GM19397 (cell line): ENCODE data around the gene GCK.

Experiments
- ATAC-seq: cut with Tn5 transposase; IDR thresholded peaks from one replicate; pipeline ENCODE4 v1.9.1; 2021; ENCODE audit warnings: mild to moderate bottlenecking, moderate library complexity; ENCODE audit not compliant: unreplicated experiment

Gene GCK

GRCh38 chr7:44158096-44158872 is 31.0 kb downstream of the GCK start:
- ATAC-seq, result no peak

- ATAC-seq, result no peak
These were observed 31.8 kb downstream of the GCK start for GRCh38 chr7:44157116-44158080.

- no peak for ATAC-seq
These were observed 32.7 kb downstream of the GCK start for GRCh38 chr7:44156453-44157010.

DNA sequence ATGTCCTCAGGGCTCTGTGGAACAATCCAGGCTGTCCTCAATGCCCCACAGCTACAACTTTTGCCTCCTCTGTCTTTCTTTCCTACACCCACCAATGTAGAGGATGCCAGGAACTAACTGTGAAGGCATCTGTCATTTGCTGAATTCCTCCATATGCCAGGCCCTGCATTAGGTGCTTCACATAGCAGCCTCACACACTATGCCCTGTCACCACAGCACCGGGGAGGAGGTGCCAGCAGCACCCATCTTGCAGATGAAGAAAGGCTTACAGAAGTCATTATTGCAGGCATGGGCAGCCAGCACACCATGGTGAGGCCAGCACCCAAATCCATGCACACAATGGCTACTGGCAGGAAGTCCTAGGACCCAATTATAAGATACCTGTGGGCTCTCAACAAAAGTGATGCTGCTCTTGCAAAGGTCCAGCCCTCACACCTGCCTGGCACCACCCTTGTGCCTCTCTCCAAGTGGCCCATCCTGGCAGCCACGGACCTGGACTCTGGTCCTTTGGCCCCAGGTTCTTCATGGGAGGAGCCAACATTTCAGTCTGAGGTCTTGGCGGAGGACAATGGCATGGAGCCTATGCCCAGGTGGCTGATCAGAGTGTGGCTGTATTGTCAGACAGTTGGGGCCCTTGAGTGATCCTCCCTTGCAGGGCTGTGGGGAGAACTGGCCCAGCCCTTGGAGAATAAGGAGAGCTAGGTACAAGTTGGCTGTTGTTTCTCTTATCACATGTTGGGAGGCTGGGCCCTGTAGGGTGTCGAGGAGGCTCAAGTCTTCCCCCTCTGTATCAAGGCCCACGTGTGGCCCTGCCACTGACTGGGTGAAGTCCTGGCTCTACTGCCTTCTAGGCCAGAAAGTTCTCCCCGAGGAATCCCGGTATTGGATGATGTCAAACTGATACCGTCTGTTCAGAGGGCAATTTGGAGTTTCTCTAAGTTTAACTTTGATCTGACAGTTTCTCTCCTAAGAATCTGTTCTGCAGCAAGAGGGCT is 33.8 kb downstream of the GCK start:
- ATAC-seq, result no peak

GRCh38 chr7:44154703-44155102 is 34.5 kb downstream of the GCK start:
- no peak for ATAC-seq

DNA sequence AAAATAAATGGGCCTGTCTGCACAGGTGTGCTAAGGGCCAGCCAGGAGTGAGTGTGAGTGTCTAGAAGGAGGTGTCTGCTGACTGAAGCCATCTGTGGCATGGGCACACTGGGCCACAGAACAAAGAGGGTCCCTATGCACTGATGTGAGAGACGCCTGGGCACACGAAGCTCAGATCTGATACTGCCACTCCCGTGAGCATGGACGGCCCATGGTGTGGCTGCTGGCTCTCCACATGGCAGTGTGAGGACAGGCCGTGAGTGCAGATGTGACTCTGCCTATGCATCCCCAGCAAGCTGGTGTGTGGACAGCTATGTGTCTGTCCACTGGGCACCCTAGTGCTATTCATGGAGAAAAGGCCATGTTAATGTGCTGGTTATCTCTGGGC is 35.3 kb downstream of the GCK start:
- ATAC-seq, result no peak

DNA sequence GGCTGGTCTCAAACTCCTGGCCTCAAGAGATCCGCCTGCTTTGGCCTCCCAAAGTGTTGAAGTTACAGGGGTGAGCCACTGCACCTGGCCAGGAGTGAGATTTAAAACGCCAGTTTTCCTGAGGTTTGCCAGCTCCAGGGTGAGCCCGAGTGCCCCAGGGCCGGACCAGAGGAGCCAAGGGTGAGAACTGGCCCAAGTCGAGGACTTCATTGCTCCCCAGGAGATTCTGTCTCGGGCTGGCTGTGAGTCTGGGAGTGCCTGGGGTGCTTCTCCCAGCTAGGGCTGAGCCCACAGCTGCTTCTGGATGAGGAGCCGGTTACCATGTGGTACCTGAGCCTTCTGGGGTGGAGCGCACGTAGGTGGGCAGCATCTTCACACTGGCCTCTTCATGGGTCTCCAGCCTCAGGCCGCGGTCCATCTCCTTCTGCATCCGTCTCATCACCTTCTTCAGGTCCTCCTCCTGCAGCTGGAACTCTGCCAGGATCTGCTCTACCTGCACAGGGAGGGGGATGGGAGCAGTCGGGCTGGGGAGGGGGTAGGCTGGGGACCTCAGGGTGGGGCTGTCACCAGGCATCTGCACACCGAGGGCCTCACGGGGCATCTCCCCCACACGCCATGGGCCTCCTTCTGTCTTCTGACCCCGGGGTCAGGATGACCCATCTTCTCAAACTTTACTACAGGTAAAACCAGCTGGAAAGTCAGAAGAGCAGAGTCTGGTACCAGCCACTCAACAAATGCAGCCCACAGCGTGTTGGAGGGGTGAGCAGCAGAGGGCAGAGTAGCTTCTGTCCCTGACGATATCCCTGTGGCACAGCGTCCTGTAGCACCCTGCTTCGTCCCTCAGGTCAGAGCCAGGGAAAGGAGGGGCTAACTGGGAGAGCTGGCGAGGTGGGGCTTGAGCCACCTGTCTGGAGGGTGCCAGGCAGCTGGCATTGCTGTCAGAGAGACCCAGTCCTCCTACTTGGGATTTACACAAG is 36.0 kb downstream of the GCK start:
- no peak for ATAC-seq

- ATAC-seq, result no peak
These were observed 37.3 kb downstream of the GCK start for GRCh38 chr7:44151956-44152355.

DNA sequence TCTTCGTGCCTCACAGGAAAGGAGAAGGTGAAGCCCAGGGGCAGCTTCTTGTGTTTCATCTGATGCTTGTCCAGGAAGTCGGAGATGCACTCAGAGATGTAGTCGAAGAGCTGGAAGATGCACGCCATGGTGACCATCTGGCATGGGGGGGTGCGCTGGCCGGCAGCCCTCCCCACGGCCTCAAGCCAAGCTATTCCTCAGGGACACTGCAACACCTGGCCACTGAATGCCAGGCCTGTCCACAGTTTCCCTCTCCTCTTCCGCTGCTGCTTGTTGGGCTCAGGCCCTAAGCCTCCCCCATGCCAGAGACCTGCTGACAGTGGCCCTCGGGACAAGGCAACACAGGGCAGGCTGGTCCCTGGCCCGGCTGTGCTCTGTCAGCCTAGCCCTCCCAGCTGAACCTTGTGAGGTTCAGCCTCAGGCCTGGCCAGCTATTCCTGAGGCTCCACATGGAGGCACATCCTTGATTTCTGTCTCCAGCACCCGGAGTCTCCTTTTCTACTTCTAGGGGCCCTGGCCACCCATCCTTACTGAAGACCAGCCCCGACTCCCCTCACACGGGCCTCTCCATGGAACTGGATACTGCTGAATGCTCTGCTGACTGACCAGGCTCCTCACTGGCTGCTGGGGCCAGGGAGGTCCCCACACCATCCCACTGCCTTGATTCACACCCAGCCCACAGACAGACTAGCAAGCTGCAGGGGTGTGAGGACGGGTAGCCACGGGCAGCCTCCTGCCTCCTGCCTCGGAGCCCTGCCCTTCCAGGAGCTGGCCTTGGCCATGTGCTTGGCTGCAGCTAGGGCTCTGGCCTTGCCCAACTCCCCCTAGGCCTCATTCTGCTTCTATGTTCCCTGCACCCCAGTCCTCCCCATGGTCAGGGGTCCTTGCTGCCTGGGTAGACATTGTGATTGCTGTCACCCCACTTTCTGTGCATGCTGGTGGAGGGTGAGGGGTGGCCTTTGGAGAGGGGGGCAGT is 38.0 kb downstream of the GCK start:
- no peak for ATAC-seq

DNA sequence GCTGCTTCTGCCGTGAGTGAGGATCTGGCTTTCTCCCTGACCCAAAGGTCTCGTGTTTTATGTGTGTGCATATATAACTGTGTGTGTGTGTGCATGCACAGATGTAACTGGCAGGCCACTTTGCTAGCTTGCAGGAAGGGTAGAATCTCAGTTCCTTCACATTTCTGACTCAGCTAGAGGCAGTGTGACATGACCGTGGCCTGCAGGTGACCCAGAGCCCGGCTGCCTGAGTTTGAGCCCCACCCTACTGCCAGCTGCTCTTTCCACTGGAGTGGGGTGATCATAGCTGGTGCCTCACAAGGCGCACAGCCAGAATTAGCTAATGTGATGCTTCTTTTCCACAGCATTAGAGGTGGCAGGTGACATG is 38.8 kb downstream of the GCK start:
- ATAC-seq, result no peak

DNA sequence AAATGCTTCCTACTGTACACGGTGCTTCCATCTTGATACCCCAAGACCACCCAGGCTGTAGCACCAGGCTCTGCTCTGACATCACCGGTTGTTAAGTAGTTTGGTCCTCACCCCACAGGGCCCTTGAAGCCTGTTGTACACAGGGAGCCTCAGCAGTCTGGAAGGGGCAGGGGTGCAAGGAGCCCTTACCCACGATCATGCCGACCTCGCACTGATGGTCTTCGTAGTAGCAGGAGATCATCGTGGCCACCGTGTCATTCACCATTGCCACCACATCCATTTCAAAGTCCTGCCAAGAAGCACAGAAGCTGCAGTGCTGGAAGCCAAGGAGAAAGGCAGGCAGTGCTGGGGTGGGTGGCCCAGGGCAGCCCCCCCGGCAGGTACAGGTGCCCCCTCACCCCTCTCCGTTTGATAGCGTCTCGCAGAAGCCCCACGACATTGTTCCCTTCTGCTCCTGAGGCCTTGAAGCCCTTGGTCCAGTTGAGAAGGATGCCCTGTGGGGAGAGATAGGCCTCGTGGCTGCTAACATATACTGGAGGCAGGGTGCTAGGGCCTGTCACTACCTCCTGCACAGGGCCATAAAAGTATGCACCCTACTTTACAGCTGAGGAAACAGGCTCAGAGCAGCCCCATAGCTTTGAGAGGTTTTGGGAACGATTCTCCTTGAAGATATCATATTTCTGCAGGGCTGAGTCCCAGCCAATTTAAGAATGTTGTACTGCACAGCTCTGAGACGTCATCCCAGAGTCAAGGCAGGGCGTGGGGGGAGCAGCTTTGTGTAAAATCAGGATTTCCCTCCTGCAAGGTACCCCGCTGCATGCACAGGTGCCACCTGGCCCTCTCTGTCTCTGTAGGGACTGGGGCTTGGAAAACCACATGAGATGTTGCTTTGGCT is 39.4 kb downstream of the GCK start:
- ATAC-seq, result no peak

GRCh38 chr7:44148961-44149536 is 40.2 kb downstream of the GCK start:
- ATAC-seq, result no peak

GRCh38 chr7:44148166-44148565 is 41.1 kb downstream of the GCK start:
- ATAC-seq, result no peak

- no peak for ATAC-seq
These were observed 41.9 kb downstream of the GCK start for GRCh38 chr7:44147026-44147991.
